Neural progenitor cell (in vitro differentiated cells): Measurements from ENCODE around the gene PWWP2A.
A peak's percentile ranks its signal among the peaks of the same experiment; 100 is the strongest.

Experiments used
- CTCF ChIP-seq: fragments of 200-600 bp; sonication (generic); IDR thresholded peaks from 2 replicates; pipeline ENCODE4 v1.5.1; 2017; ENCODE audit warnings: antibody characterized with exemption, mild to moderate bottlenecking
- EZH2phosphoT487 ChIP-seq: fragments of 200-600 bp; sonication (generic); IDR thresholded peaks from 2 replicates; pipeline ENCODE4 v1.6.1; 2017; ENCODE audit warnings: antibody characterized with exemption

- TF ChIP-seq CTCF (no peak), EZH2phosphoT487 (peak; percentile 38)
These were observed 47.1 kb upstream of the PWWP2A start for GRCh38 chr5:160166069-160166972.
